GM19025 (cell line): ENCODE data around the gene MCHR1.

ENCODE experiments used
- ATAC-seq: cut with Tn5 transposase; IDR thresholded peaks from one replicate; pipeline ENCODE4 v1.9.1; 2021; ENCODE audit warnings: mild to moderate bottlenecking, low read depth, moderate library complexity; ENCODE audit not compliant: unreplicated experiment

MCHR1 gene

GRCh38 chr22:40721266-40721665 lies 42.0 kb downstream of the MCHR1 start:
- ATAC-seq = no peak

- no peak for ATAC-seq
Measured at GRCh38 chr22:40723396-40723933, 44.2 kb downstream of the MCHR1 start.

- ATAC-seq = no peak
Measured at GRCh38 chr22:40726514-40726913, 47.2 kb downstream of the MCHR1 start.

- ATAC-seq = no peak
Measured at GRCh38 chr22:40727070-40727963, 48.0 kb downstream of the MCHR1 start.

- ATAC-seq = no peak
Measured at GRCh38 chr22:40727964-40728615, 48.8 kb downstream of the MCHR1 start.

GRCh38 chr22:40728731-40729189 lies 49.5 kb downstream of the MCHR1 start:
- ATAC-seq = no peak

- no peak for ATAC-seq
Measured at GRCh38 chr22:40729284-40729683, 50.0 kb downstream of the MCHR1 start.
